Endometrial microvascular endothelial cells (primary cell): ENCODE measurements around the gene VGLL3. TPM values are rescaled to one million over a fixed set of nuclear protein-coding genes. Genes with fewer than 3 reads are reported as not detected.

Source experiments
- in situ Hi-C: cut with HindIII; loops from 2 replicates; pipeline ENCODE4 v1.10.0; 2017; ENCODE audit warnings: low sequenced_read_pairs, low pct_unique_long_range_greater_than_20kb; ENCODE audit errors: inconsistent ontology term
- total RNA-seq: library from RNA; depleted of rRNA; stranded (reverse); fragments of >200 nt; gene quantifications from one replicate; pipeline ENCODE4 v1.2.3, GENCODE V29; 2015; ENCODE audit errors: inconsistent ontology term

Gene VGLL3
- total RNA-seq, 1 donor from 2014 or later: 5.9 TPM

GRCh38 chr3:86961297-86961696 is 29.7 kb downstream of the VGLL3 start:
- in situ Hi-C loops: no loop called here

GRCh38 chr3:86960550-86960949 is 30.4 kb downstream of the VGLL3 start:
- in situ Hi-C loops: no loop called here

- in situ Hi-C loops: no loop called here
These were observed 32.4 kb downstream of the VGLL3 start for GRCh38 chr3:86958534-86958933.

GRCh38 chr3:86954747-86955146 is 36.2 kb downstream of the VGLL3 start:
- in situ Hi-C loops: no loop called here

GRCh38 chr3:86954226-86954625 is 36.7 kb downstream of the VGLL3 start:
- in situ Hi-C loops: no loop called here

- in situ Hi-C loops: no loop called here
These were observed 39.6 kb downstream of the VGLL3 start for GRCh38 chr3:86951322-86951721.

GRCh38 chr3:86950717-86951116 is 40.2 kb downstream of the VGLL3 start:
- in situ Hi-C loops: no loop called here

GRCh38 chr3:86949850-86950249 is 41.1 kb downstream of the VGLL3 start:
- in situ Hi-C loops: no loop called here

GRCh38 chr3:86948822-86949221 is 42.1 kb downstream of the VGLL3 start:
- in situ Hi-C loops: no loop called here

- in situ Hi-C loops: no loop called here
These were observed 48.7 kb downstream of the VGLL3 start for GRCh38 chr3:86942206-86942605.

- in situ Hi-C loops: no loop called here
These were observed 52.4 kb downstream of the VGLL3 start for GRCh38 chr3:86938416-86939105.

- in situ Hi-C loops: no loop called here
These were observed 53.6 kb downstream of the VGLL3 start for GRCh38 chr3:86937306-86937791.

GRCh38 chr3:86934851-86935250 is 56.1 kb downstream of the VGLL3 start:
- in situ Hi-C loops: no loop called here

- in situ Hi-C loops: no loop called here
These were observed 60.1 kb downstream of the VGLL3 start for GRCh38 chr3:86930831-86931230.

- in situ Hi-C loops: no loop called here
These were observed 60.8 kb downstream of the VGLL3 start for GRCh38 chr3:86930181-86930580.

GRCh38 chr3:86929046-86929445 is 61.9 kb downstream of the VGLL3 start:
- in situ Hi-C loops: no loop called here

GRCh38 chr3:86923071-86923491 is 67.9 kb downstream of the VGLL3 start:
- in situ Hi-C loops: no loop called here

GRCh38 chr3:86921971-86922680 is 68.8 kb downstream of the VGLL3 start:
- in situ Hi-C loops: no loop called here

GRCh38 chr3:86914670-86915069 is 76.3 kb downstream of the VGLL3 start:
- in situ Hi-C loops: no loop called here

- in situ Hi-C loops: no loop called here
These were observed 77.8 kb downstream of the VGLL3 start for GRCh38 chr3:86913160-86913559.
